Panc1 (cell line): ENCODE measurements around the gene TMEM233.

Experiments
- CTCF ChIP-seq: fragments of 450-650 bp; IDR thresholded peaks from 2 replicates; pipeline ENCODE4 v1.5.1; 2017; ENCODE audit warnings: mild to moderate bottlenecking
- POLR2AphosphoS5 ChIP-seq: IDR thresholded peaks from 2 replicates; pipeline ENCODE4 v1.6.1; 2012; ENCODE audit warnings: mild to moderate bottlenecking, low read depth, low read length, moderate library complexity

GRCh38 chr12:119666226-119666795 is 72.7 kb downstream of the TMEM233 start:
- TF ChIP-seq CTCF (no peak), POLR2AphosphoS5 (no peak)
